LoVo (cell line): ENCODE measurements around the gene BCAT1.
"Not testable (repeated sequence)": the region's sequence is repeated elsewhere in the genome, so short reads cannot be mapped to it uniquely, and the experiment has no call there.

ENCODE experiments used
- DNase-seq: peaks from one replicate; pipeline ENCODE4 v3.0.0-alpha.2; 2016; ENCODE audit warnings: low spot score

BCAT1 gene

DNA sequence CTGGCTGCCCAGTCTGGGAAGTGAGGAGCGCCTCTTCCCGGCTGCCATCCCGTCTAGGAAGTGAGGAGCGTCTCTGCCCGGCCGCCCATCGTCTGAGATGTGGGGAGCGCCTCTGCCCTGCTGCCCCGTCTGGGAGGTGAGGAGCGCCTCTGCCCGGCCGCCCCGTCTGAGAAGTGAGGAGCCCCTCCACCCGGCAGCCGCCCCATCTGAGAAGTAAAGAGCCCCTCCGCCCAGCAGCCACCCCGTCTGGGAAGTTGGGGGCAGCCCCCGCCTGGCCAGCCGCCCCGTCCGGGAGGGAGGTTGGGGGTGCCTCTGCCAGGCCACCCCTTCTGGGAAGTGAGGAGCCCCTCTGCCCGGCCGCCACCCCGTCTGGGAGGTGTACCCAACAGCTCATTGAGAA, 22.8 kb downstream of the BCAT1 start:
- DNase-seq = not testable (repeated sequence)

DNA sequence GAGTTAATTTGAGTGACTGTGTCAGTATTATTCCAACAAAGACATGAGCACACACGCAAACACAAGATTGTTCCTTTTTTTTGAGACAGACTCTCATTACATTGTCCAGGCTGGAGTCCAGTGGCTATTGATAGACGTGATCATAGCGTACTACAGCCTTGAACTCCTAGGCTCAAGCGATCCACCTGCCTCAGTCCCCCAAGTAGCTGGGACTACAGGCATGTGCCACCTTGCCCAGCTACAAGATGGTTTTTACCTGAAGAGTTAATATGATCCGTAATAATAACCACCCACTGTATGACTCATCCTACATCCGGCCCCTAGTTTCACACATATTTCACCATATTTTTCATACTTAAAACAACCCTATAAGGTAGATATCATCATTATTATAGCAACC, 26.8 kb downstream of the BCAT1 start:
- peak; percentile 47 for DNase-seq

DNA sequence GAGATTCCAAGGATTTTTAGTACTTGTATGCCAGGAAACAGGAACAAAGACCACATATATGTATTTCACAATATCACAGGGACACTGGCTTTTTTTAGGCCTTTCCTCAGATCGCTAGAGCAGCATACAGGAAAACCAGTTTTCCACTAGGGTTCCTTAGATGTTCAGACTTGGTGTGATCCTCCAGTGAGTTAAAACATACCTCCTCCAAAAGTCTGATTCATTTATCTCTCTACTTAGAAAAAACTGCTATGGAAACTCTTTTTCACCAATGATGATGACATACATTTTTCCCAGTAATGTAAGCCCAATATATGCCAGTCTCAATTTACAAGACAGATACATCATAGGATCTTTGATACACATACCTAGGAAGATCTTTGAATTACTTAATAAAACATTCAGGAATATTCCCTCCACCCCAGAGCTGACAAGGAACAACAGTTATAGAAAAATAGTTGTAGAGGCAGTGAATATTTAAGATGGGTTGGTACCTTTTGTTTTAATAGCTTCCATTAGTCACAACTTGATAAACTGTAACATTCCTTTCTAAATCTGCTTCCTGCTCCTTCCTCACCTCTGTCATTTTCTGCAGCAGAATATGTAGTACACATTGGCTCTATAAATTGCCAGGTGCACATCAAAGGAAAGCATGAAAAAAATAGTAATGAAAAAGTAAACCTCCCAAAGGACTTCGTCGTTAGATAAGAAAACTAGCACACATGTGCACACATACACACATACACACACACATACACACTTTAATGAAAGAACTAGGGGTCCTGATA, 27.5 kb downstream of the BCAT1 start:
- peak; percentile 40 for DNase-seq

DNA sequence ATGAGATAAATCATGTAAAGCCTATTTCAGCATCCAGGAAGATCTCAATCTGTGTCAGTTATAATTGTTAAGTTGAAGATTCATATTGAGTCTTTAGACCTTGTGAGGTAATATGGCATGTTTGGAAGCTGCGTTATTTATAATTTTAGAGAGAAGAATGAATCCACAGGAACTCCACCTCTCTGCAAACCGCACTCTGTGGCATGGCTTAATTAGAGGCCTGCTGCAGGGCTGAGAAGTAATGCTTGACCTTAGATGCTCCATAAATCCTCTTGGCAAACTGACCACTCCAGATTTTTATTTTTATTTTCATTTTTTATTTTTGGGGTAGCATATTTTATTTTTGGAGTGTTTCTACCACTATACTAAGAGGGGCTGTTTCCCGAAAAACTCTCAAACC, 28.8 kb downstream of the BCAT1 start:
- DNase-seq = no peak

DNA sequence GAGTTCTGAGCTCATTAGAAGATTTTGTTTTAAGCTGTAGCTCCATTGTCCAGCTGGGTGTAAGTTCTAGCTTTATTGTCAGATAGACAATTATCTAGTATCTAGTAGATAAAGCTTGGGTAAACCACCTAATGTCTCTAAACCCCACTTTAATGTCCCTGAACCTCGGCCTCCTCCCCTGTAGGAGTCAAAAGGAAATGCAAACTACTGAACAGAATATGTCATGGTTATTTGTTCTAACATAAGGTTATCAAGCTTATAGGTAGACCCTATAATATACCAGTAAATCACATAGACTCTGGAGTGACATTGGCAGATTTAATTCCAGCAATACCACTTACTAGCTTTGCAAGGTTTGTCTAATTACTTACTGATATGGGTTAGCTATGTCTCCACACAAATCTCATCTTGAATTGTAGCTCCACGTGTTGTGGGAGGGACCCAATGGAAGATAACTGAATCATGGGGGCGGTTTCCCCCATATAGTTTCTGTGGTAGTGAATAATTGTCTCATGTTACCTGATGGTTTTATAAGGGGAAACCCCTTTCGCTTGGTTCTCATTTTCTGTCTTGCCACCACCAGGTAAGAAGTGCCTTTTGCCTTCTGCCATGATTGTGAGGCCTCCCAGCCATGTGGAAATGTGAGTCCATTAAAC, 29.4 kb downstream of the BCAT1 start:
- no peak for DNase-seq

DNA sequence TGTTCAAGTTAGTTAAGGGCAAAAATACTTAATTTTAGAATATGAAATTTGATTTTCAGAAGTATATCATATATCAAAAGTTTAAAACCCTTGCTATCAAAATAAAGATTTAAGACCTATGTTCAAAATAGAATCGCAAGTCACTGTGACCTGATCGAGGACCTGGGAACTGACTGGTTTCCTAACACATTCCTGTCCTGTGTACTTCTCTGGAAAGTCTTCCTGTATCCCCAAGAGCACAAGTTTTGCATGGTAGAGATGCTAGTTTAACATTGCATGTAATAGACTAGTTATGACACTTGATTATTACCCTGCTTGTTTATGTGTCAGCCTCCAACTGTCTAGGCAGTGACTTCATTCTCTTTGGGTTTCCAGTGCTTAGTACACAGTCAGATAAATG, 30.3 kb downstream of the BCAT1 start:
- DNase-seq = no peak

DNA sequence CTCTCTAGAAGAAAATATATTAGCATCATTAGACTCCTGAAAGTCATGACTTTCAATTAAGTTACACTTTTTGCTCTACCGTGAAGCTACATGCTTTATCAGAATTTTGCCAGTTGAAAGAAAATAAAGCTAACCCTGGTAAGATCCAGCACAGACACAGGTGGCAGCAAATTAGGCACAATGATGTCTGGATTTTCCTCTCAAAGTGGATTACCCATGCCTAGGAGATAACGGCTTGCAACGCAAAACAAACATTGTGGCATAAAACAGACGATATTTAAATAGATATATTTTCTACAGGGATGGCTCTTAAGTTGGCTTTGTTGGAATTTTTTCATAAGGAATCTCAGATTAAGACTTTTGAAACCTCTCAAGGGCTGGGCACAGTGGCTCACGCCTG, 33.4 kb downstream of the BCAT1 start:
- no peak for DNase-seq

DNA sequence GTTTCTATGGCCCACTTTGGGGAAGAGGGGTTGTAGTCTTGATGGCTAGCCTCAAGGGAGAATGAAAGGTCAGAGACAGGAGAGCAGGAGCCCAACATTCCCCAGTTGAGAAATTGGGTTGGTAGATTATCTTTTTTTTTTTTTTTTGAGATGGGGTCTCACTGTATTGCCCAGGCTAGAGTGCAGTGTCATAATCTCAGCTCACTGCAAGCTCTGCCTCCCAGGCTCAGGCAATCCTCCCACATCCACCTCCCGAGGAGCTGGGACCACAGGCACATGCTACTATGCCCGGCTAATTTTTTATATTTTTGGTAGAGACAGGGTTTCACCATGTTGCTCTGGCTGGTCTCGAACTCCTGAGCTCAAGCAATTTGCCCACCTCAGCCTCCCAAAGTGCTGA, 34.9 kb downstream of the BCAT1 start:
- DNase-seq = no peak

DNA sequence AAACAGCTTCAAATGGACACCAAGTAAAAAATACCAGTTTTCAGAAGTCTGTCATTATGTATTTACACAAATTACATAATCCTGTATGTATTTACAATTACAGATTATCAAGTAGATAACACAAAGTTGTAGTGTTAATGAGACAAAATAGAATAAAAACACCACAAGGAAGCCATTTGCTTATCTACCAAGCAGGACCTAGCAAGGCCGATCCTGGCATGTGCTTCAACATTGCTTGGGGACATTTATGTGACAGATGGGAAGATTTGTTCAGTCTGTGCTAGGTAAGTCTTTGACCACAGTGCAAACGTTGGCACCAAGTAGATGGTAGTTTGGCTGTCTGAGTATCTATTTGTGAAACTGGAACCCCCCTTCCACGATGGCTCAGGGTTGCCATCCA, 35.8 kb downstream of the BCAT1 start:
- no peak for DNase-seq

DNA sequence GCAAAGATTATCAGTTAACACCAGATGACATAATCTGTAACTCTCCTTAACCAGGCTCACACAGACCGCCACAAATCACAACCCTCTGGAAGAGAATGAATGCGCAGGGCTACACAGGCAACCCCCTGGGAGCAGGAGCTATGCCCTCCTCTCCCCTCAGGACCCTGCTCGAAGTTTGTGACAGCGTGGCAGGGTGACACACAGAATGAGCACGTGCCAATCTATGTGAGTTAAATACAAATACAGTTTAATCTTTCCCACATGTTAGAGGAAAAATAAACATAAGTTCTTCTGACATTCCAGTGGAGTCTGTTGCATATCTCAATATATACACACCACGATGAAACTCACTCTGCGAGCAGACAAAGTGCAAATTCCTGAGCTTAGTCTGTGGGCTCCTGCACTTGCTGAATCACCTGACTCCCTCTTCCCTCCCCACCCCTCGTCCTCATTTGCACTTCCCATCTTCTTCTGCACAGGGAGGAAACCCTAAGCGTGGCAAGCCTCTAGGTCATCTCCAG, 37.6 kb downstream of the BCAT1 start:
- no peak for DNase-seq

DNA sequence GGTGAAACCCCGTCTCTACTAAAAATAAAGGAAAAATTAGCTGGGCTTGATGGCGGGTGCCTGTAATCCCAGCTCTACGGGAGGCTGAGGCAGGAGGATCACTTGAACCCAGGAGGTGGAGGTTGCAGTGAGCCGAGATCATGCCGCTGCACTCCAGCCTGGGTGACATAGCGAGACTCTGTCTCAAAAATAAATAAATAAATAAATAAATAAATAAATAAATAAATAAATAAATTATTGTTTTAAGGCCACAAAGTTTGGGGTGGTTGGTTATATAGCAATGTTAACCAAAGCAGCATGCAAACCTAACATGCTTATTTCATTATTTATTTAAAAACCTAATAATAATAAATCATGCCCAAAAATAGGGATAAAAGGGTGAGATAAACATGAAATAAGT, 38.7 kb downstream of the BCAT1 start:
- not testable (repeated sequence) for DNase-seq

DNA sequence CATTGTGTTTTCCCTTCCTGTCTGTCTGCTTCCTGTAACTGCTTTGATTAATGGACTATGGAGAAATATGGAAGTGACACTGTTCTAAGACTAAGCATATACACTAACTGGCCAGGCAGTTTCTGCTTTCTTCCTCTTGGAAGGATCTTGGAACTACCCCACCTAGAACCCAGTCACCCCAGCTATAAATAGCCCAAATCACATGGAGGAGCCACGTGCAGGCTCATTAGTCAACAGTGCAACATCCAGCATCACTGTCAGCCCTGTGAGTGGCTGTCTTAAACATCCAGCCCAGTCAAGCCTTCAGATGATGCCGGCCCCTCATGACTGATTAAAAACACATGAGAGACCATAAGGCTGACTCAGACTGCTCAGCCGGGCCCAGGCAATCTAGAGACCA, 39.2 kb downstream of the BCAT1 start:
- peak; percentile 33 for DNase-seq

DNA sequence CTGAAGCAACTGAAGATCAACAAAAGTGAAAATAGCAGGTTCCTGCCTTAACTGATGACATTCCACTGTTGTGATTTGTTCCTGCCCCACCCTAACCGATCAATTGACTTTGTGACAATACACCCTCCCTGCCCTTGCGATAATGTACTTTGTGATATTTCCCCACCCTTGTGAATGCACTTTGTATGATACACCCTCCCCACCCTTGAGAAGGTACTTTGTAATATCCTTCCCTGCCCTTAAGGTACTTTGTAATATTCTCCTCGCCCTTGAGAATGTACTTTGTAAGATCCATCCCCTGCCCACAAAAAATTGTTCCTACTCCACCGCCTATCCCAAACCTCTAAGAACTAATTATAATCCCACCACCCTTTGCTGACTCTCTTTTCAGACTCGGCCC, 41.4 kb downstream of the BCAT1 start:
- DNase-seq = no peak

DNA sequence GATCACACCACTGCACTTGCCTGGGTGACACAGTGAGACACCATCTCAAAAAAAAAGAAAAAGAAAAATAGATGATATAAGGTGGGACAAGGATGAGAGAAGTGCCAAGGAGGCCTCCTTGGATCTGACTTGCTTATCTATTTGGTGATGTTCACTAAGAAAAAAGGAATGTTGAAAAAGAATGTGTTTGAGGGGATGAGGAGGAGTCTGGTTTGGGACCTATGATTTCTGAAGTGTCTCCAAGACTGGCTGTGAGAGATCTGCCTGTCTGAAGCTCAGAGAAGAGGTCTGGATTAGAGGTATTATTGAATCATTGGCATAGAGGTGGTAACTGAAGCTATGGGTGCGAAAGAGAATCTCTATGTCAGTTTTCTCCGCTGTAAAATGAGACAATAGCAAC, 42.8 kb downstream of the BCAT1 start:
- DNase-seq = no peak

DNA sequence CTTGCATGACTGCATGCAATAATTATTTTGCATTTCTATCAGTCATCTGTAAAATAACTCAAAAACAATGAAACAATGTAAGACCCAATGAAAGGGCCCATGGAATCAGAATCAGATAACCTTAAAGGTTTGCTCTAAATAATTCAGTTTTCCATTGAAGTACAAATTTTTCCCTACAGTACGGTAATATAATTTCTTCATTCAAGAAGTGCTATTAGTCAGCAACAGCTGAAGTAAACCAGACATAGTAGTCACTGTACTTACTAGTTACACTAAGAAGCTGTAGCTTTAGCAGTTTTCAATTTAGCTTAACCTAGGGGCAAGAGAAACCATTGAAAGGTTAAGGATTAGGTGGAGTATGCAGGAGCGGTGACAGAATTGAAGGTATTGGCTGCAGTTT, 43.5 kb downstream of the BCAT1 start:
- DNase-seq = no peak

DNA sequence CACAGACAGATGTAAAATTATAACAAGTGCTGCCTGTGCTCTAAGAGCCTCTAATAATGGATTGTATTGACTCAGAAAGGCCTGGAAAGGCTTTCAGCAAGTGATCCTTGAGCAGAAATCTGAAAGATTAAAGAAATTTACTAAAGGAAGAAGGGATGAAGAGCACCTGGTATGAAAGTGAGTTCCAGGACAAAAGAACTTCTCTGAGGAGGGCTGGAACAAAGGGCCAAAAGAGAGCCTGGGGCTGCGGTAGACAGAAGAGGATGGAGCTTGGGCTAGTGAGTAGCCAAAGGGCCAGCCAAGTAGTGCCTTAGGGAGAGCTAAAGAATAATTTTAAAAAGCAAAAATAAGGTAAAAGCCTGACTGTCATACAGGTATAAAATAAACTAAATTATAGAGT, 44.0 kb downstream of the BCAT1 start:
- no peak for DNase-seq

DNA sequence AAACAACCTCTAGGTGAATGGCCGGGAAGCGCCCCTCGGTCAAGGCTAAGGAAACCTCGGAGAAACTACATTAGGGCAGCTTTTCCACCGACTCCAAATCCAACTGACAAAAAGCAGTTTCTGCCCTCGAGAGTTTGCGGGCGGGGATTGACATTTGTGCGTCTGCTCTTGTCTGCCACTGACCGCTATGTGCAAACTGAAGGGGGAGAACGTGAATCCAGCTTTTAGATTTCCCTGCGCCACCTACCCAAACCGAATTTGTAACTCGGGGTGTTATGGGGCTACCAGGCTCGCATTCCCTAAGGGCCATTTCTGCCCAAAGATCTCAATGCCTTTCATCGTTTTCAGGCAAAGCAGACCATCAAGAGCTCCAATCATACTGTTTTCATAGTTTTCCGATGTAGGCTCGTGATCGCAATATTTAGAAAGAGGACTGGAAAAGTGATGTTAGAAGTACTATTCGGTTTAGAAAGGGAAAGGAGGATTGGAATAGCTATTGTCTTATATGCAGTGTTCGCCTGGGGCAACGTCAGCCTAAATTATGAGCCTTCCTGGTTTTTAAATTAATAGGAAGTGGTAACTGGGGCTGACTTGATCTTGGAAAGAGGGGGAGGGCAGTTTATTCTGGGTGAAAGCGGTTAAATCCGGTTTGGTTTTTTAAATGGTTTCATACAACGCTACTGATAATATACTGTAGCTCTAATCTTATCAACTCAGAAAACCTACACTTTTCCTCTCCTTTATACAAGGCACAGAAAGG, 45.4 kb downstream of the BCAT1 start:
- DNase-seq = no peak

DNA sequence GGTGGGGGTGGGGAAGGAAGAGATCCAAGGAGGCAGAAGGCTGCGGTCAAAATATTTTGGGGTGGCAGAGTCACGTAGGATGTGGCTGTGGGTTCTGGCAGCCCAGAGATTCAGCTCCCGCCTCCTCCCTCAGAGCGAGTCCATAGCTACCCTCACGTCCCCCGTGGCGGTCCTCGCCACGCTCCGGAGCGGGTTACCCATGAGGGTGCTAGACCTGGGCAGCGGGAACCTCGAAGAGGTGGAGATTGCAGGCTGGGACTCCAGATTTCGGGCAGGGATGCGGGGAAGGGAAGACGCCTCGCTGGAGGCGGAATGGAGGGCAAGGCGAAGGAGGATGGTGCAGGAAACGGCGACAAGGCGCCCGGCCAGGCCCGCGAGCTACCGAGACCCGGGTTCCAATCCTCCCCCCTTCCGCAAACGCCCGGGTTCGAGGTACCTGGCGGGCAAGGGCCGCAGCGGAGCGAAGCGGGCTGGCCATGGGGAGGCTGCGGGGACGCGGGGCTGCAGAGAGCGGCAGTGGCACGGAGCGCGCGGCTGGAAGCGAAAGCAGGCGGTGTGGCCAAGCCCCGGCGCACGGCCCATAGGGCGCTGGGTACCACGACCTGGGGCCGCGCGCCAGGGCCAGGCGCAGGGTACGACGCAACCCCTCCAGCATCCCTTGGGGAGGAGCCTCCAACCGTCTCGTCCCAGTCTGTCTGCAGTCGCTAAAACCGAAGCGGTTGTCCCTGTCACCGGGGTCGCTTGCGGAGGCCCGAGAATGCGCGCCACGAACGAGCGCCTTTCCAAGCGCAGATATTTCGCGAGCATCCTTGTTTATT, 46.2 kb downstream of the BCAT1 start:
- DNase-seq = no peak

DNA sequence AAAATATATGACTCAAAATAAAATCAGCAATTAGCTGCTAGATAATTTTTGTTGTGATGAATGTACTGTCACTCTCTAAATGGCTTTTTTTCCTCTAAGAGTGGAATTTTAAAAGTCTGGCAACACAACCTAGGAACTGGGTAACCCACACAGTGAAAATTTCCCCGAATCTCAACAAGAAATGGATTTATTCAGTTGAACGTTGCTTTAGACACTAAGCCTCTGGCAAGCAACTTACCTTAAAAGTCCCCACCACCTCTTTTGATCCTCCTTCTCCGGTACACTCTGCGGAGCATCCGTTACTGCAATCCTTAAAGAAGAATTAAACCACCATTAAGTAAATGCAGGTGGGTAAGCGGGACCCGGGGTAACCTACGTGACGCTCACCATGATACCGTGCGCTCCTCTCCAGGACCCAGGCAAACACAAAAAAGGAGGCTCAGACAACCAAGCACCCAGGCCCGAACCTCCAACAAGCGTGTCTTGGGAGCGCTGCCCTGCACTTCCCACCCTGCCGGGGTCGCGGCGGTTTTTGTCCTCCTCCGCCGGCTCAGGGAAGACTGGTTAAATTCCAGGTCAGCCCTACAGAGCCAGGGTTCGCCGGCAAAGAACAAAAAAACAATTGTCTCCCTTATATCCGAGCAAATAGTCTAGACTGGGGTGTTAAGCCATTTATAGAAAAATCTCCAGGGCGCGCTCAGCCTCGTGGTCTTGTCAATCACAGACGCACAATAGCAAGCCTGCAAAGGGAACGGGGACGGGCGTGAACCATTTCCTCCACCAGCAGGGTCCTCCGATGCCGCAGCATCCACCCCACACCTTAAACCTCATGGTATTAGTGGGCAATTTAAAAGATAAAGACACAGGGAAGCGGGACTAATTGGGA, 47.1 kb downstream of the BCAT1 start:
- no peak for DNase-seq

DNA sequence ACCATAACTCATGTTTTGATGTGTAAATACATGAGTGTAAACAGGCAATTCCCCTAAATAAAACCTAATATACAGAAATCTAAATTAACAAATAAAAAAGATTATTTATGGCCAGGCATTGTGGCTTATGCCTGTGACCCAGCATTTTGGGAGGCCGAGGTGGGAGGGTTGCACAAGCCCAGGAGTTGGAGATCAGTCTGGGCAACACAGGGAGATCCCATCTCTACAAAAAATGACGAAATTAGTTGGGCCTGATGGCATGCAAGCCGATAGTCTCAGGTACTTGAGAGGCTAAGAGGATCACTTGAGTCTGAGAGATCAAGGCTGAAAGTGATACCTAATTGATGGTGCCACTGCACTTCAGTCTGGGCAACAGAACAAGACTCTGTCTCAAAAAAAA, 48.7 kb downstream of the BCAT1 start:
- no peak for DNase-seq

DNA sequence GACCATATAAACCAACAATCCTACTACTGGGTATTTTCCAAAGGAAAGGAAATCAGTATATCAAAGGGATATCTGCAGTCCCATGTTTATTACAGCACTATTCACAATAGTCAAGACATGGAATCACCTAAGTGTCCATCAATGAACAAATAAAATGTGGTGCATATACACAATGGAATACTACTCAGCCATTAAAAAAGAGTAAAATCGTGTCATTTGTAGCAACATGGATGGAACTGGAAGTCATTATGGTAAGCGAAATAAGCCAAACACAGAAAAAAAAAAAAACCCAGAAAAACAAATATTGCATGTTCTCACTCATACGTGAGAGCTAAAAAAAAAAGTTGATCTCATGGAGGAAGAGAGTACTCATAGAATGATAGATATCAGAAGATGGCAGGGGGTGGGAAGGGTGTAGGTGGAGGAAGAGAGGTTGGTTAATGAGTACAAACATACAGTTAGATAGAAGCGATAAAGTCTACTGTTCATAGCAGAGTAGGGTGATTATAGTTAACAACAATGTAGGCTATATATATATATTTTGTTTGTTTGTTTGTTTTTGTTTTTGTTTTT, 49.3 kb downstream of the BCAT1 start:
- DNase-seq = no peak
